Keratinocyte (primary cell): ENCODE measurements around the gene CC2D2A. TPM values are rescaled to one million over a fixed set of nuclear protein-coding genes. Genes with fewer than 3 reads are reported as not detected.

Source experiments
- DNase-seq: peaks from one replicate; pipeline ENCODE4 v3.0.0-alpha.2; 2011; ENCODE audit warnings: low read depth, missing footprints, low spot score
- FAIRE-seq: peaks from 2 replicates; lab custom pipeline; 2011; peaks lifted over from hg19 to GRCh38; lab: Jason Lieb, UNC
- H2AFZ ChIP-seq: 2 replicates; pipeline ENCODE4 v1.6.0; 2012; ENCODE audit warnings: low read length, control low read depth, inconsistent platforms; ENCODE audit not compliant: control insufficient read depth
- H3K27ac ChIP-seq: 2 replicates; pipeline ENCODE4 v1.5.1; 2011; ENCODE audit warnings: low read length; ENCODE audit not compliant: control insufficient read depth, insufficient read depth
- H3K27me3 ChIP-seq: 3 replicates; pipeline ENCODE4 v1.6.0; 2011; ENCODE audit warnings: low read length; ENCODE audit not compliant: control insufficient read depth, insufficient read depth; ENCODE audit errors: extremely low read depth
- H3K36me3 ChIP-seq, 2 experiments: 2 replicates in 1 of 2; 3 replicates in 1 of 2; pipeline ENCODE4 v1.5.1; 2011; ENCODE audit warnings: low read length in 2 of 2, mild to moderate bottlenecking in 1 of 2; ENCODE audit not compliant: control insufficient read depth in 2 of 2, insufficient read depth in 2 of 2; ENCODE audit errors: extremely low read depth in 1 of 2
- H3K4me1 ChIP-seq: 3 replicates; pipeline ENCODE4 v1.5.1; 2011; ENCODE audit warnings: low read length; ENCODE audit not compliant: control insufficient read depth, insufficient read depth; ENCODE audit errors: extremely low read depth
- H3K4me2 ChIP-seq: 3 replicates; pipeline ENCODE4 v1.6.0; 2011; ENCODE audit warnings: low read depth, low read length; ENCODE audit not compliant: control insufficient read depth, insufficient read depth; ENCODE audit errors: extremely low read depth
- H3K4me3 ChIP-seq, 3 experiments: fragments of 200-600 bp in 1 of 3; sonication (generic) in 1 of 3; 2 replicates in 2 of 3; 3 replicates in 1 of 3; pipeline ENCODE4 v1.5.1; 2011 to 2016; ENCODE audit warnings: low read length in 3 of 3, mild to moderate bottlenecking in 3 of 3, control low read depth in 2 of 3, inconsistent platforms in 1 of 3, low read depth in 1 of 3, mixed read lengths in 1 of 3, mixed run types in 1 of 3, moderate library complexity in 1 of 3; ENCODE audit not compliant: control insufficient read depth in 2 of 3, insufficient read depth in 2 of 3; ENCODE audit errors: extremely low read depth in 1 of 3
- H3K79me2 ChIP-seq: 2 replicates; pipeline ENCODE4 v1.6.0; 2012; ENCODE audit warnings: low read length; ENCODE audit not compliant: control insufficient read depth, insufficient read depth
- H3K9ac ChIP-seq: 3 replicates; pipeline ENCODE4 v1.6.0; 2011; ENCODE audit warnings: low read length; ENCODE audit not compliant: control insufficient read depth, insufficient read depth; ENCODE audit errors: extremely low read depth
- H3K9me1 ChIP-seq: 3 replicates; pipeline ENCODE4 v1.6.0; 2011; ENCODE audit warnings: low read length; ENCODE audit not compliant: control insufficient read depth, insufficient read depth; ENCODE audit errors: extremely low read depth
- H3K9me3 ChIP-seq: 2 replicates; pipeline ENCODE4 v1.5.1; 2012; ENCODE audit warnings: low read depth, low read length; ENCODE audit not compliant: control insufficient read depth
- H4K20me1 ChIP-seq: 3 replicates; pipeline ENCODE4 v1.6.0; 2011; ENCODE audit warnings: low read length; ENCODE audit not compliant: control insufficient read depth, insufficient read depth; ENCODE audit errors: extremely low read depth
- CTCF ChIP-seq, 3 experiments: IDR thresholded peaks in 1 of 3; conservative IDR thresholded peaks in 1 of 3; optimal IDR thresholded peaks in 1 of 3; 2 replicates in 2 of 3; 3 replicates in 1 of 3; pipeline versions ENCODE3 to v1.5.1; 2011; ENCODE audit warnings: low read length in 3 of 3, mild to moderate bottlenecking in 3 of 3, moderate library complexity in 2 of 3, control low read depth in 1 of 3, inconsistent platforms in 1 of 3; ENCODE audit not compliant: insufficient read depth in 2 of 3; ENCODE audit errors: extremely low read depth in 1 of 3
- EZH2 ChIP-seq: IDR thresholded peaks from one replicate; pipeline ENCODE4 v1.6.1; 2012; ENCODE audit warnings: inconsistent platforms, mild to moderate bottlenecking, low read length, moderate library complexity
- dilution Hi-C: fragments of 300-500 bp; cut with MboI; formaldehyde crosslinking; loops from one replicate; pipeline ENCODE4 v1.7.0; 2020; ENCODE audit warnings: low sequenced_read_pairs; ENCODE audit not compliant: extremely low pct_ligation_motif_present
- polyA plus RNA-seq, 5 experiments: library from polyadenylated mRNA; depleted of rRNA in 3 of 5; stranded (reverse) in 3 of 5; stranded (forward) in 1 of 5; unstranded in 1 of 5; fragments of >200 nt; gene quantifications; 1 replicate in 1 of 5; 2 replicates in 3 of 5; 3 replicates in 1 of 5; pipeline versions ENCODE4 v1.2.1 to v1.2.3, GENCODE V29; 2011 to 2012; ENCODE audit warnings: missing spikeins in 2 of 5, low read depth in 1 of 5, low replicate concordance in 1 of 5
- small RNA-seq, 3 experiments: library from RNA; depleted of rRNA; stranded (forward); fragments of <200 nt; gene quantifications; one replicate each; pipeline ENCODE3, GENCODE V24; 2012; ENCODE audit warnings: low read depth in 3 of 3, low replicate concordance in 1 of 3; ENCODE audit not compliant: insufficient read length in 3 of 3

The CC2D2A gene
- polyA plus RNA-seq, 1 donor (not counting 4 experiments of a cell fraction or from before 2014, with no cell fraction given) = 11.8 TPM

GRCh38 chr4:15648600-15648999, 178.9 kb downstream of the CC2D2A start:
- Histone ChIP-seq H3K9ac (no peak overlapping the region), H3K36me3 (peaks cover 2 to 8% of the 10 kb centered on the region in 2 experiments), H3K4me1 (peaks cover 24% of the 10 kb centered on the region), H2AFZ (no peak overlapping the region), H3K79me2 (peaks cover 97% of the 10 kb centered on the region), H3K9me1 (no peaks in the 10 kb centered on the region), H3K27ac (no peak overlapping the region), H3K9me3 (no peaks in the 10 kb centered on the region), H3K4me3 (no peak overlapping the region), H3K4me2 (no peak overlapping the region), H3K27me3 (no peaks in the 10 kb centered on the region), H4K20me1 (peaks cover 8% of the 10 kb centered on the region)
- TF ChIP-seq CTCF (optimal IDR thresholded peaks at IDR 0.05 in 1 of 3, IDR thresholded peaks at IDR 0.05 in 1 of 3, conservative IDR thresholded peaks at IDR 0.05 in 1 of 3; ENCODE audit: extremely low read depth in 1 of 3, insufficient read depth in 2 of 3, low read length in 3 of 3) (no peak), EZH2 (no peak)
- FAIRE-seq (no peak), DNase-seq (no peak)
- dilution Hi-C loops = no loop called here

GRCh38 chr4:15649914-15650545, 180.3 kb downstream of the CC2D2A start:
- FAIRE-seq = peak; percentile 88
- dilution Hi-C loops = no loop called here
- Histone ChIP-seq H3K9ac (no peak overlapping the region), H3K9me1 (no peaks in the 10 kb centered on the region), H3K27me3 (no peaks in the 10 kb centered on the region), H3K79me2 (peaks cover 97% of the 10 kb centered on the region), H3K27ac (no peak overlapping the region), H3K4me2 (peak overlapping the region; percentile 42), H3K9me3 (no peaks in the 10 kb centered on the region), H4K20me1 (peaks cover 8% of the 10 kb centered on the region), H3K4me3 (no peak overlapping the region), H3K36me3 (peaks cover 0 to 8% of the 10 kb centered on the region in 2 experiments), H2AFZ (no peak overlapping the region), H3K4me1 (peaks cover 24% of the 10 kb centered on the region)
- DNase-seq = no peak
- TF ChIP-seq EZH2 (no peak), CTCF (optimal IDR thresholded peaks at IDR 0.05 in 1 of 3, IDR thresholded peaks at IDR 0.05 in 1 of 3, conservative IDR thresholded peaks at IDR 0.05 in 1 of 3; ENCODE audit: extremely low read depth in 1 of 3, insufficient read depth in 2 of 3, low read length in 3 of 3) (peak; percentile 71 to 76 (median 73))

Small RNA genes lying within 50 kb of the gene (small RNA-seq; reads per million reads assigned to genes)
- 0 reads per million in 3 experiments for gene AC007016.1

Other genes starting within 250 kb of the CC2D2A start
- gene C1QTNF7, start 41.8 kb upstream of the CC2D2A start, polyA plus RNA-seq = not detected in 3 replicates
- 38.9 to 63.1 TPM (median 50.4 TPM) in 3 replicates for gene FBXL5, start 185.5 kb downstream of the CC2D2A start, polyA plus RNA-seq
- 15.6 to 36.6 TPM (median 33.4 TPM) in 3 replicates for gene FAM200B, start 211.9 kb downstream of the CC2D2A start, polyA plus RNA-seq
- gene BST1, start 233.2 kb downstream of the CC2D2A start, polyA plus RNA-seq = 0.58 to 1.2 TPM (median 1.1 TPM) in 3 replicates